PC-9 (cell line): ENCODE measurements around the gene DDX23. TPM values are rescaled to one million over a fixed set of nuclear protein-coding genes. Genes with fewer than 3 reads are reported as not detected.
A peak's percentile ranks its signal among the peaks of the same experiment; 100 is the strongest.
"Not testable (repeated sequence)": the region's sequence is repeated elsewhere in the genome, so short reads cannot be mapped to it uniquely, and the experiment has no call there.

Source experiments
- BruUV-seq: library from RNA; stranded (reverse); fragments of 400-500 nt; replicated peaks from 2 replicates; lab custom pipeline; 2021; lab: Mats Ljungman, UMichigan
- CTCF ChIA-PET: fragments of 300-600 bp; sonication (Branson Sonifier 250); formaldehyde crosslinking; loops from one replicate; lab custom pipeline; 2022; ENCODE audit warnings: antibody characterized with exemption; lab: Charles Lee
- POLR2A ChIA-PET: fragments of 300-600 bp; sonication (Branson Sonifier 250); formaldehyde crosslinking; loops from one replicate; lab custom pipeline; 2022; ENCODE audit warnings: antibody characterized with exemption; ENCODE audit not compliant: unreplicated experiment; lab: Charles Lee
- DNase-seq, 2 experiments: peaks; one replicate each; pipeline versions ENCODE4 v3.0.0 to v3.0.0-alpha.2; 2015 to 2022; ENCODE audit warnings: mixed read lengths in 1 of 2
- H2AFZ ChIP-seq: fragments of 200-600 bp; sonication (generic); 2 replicates; pipeline ENCODE4 v1.8.1; 2017; ENCODE audit warnings: antibody characterized with exemption
- H3F3A ChIP-seq: fragments of 200-600 bp; sonication (generic); 2 replicates; pipeline ENCODE4 v1.8.1; 2017; ENCODE audit warnings: antibody characterized with exemption, mild to moderate bottlenecking, low read depth; ENCODE audit not compliant: insufficient read depth
- H3K27ac ChIP-seq: fragments of 200-600 bp; sonication (generic); 2 replicates; pipeline ENCODE4 v1.6.1; 2016; ENCODE audit warnings: mixed run types
- H3K27me3 ChIP-seq: fragments of 200-600 bp; sonication (generic); 2 replicates; pipeline ENCODE4 v1.6.1; 2016; ENCODE audit warnings: low read depth, mixed run types; ENCODE audit not compliant: insufficient read depth
- H3K36me3 ChIP-seq: fragments of 200-600 bp; sonication (generic); 2 replicates; pipeline ENCODE4 v1.6.1; 2016; ENCODE audit warnings: low read depth, mixed run types
- H3K4me1 ChIP-seq: fragments of 200-600 bp; sonication (generic); replicated peaks from 2 replicates; pipeline ENCODE4 v1.6.1; 2016; ENCODE audit warnings: mixed run types; ENCODE audit not compliant: insufficient read depth
- H3K4me2 ChIP-seq: fragments of 200-600 bp; sonication (generic); 2 replicates; pipeline ENCODE4 v1.6.1; 2017; ENCODE audit warnings: mixed run types
- H3K4me3 ChIP-seq: fragments of 200-600 bp; sonication (generic); 2 replicates; pipeline ENCODE4 v1.6.1; 2016; ENCODE audit warnings: mixed run types
- H3K79me2 ChIP-seq: fragments of 200-600 bp; sonication (generic); 2 replicates; pipeline ENCODE4 v1.6.1; 2017; ENCODE audit warnings: low read depth, mixed run types
- H3K9me2 ChIP-seq: fragments of 200-600 bp; sonication (generic); 2 replicates; pipeline ENCODE4 v1.8.1; 2017; ENCODE audit warnings: mild to moderate bottlenecking; ENCODE audit not compliant: insufficient read depth
- H3K9me3 ChIP-seq: fragments of 200-600 bp; sonication (generic); 2 replicates; pipeline ENCODE4 v1.8.1; 2016; ENCODE audit warnings: low read depth; ENCODE audit not compliant: insufficient read depth
- H4K20me1 ChIP-seq: fragments of 200-600 bp; sonication (generic); 2 replicates; pipeline ENCODE4 v1.8.1; 2017; ENCODE audit not compliant: insufficient read depth
- EZH2 ChIP-seq: fragments of 200-600 bp; sonication (generic); IDR thresholded peaks from 2 replicates; pipeline ENCODE4 v1.8.0; 2017; ENCODE audit warnings: antibody characterized with exemption, low read depth
- intact Hi-C: fragments of 100-400 bp; cut with micrococcal nuclease; formaldehyde crosslinking; loops from one replicate; pipeline ENCODE4 v1.10.0; 2022; ENCODE audit not compliant: unreplicated experiment
- total RNA-seq: library from RNA; stranded (reverse); gene quantifications from 2 replicates; pipeline ENCODE4 v1.2.3, GENCODE V29; 2021
- TF ChIP-seq, protein P1 (sequence below): fragments of 200-600 bp; sonication (generic); conservative IDR thresholded peaks from 2 replicates; pipeline ENCODE4 v1.6.1; 2017; ENCODE audit warnings: mixed run types, antibody characterized with exemption, mild to moderate bottlenecking, moderate library complexity

Gene DDX23
- total RNA-seq, 1 experiment from 2014 or later: 91.4 TPM

DNA sequence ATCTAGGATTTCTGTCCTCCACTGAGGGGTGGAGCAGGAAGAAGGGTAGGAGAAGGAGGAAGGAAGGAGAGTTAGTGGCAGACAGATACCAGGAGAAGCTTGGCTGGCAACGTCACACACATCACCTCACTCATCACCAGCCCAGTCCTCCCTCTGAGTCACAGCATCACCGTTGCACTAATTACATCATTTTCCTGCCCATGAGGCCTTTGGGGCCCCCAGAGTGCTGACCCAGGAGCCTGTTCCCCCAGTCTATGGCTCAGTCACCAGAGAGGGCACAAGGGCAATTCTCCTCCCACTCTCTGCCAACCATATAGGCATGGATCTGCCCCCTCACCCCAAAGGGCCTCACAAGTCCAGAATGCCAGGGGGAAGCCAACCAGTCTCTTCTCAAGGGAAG is 9.1 kb upstream of the DDX23 start:
- Histone ChIP-seq H3K4me2 (peak overlapping the region; percentile 6), H3K4me3 (no peak overlapping the region), H3K4me1 (peaks cover 21% of the 10 kb centered on the region), H3K27ac (peak overlapping the region; percentile 45), H3K36me3 (no peaks in the 10 kb centered on the region), H3K27me3 (0 out of 2 replicates have a peak, but pooled peaks cover 4% of the 10 kb centered on the region), H2AFZ (0 out of 2 replicates have a peak overlapping the region, but pooled peaks have one; percentile 39), H4K20me1 (no peaks in the 10 kb centered on the region), H3K9me2 (no peaks in the 10 kb centered on the region), H3F3A (0 out of 2 replicates have a peak, but pooled peaks cover 5% of the 10 kb centered on the region), H3K9me3 (no peaks in the 10 kb centered on the region), H3K79me2 (no peaks in the 10 kb centered on the region)
- TF ChIP-seq EZH2: no peak
- TF ChIP-seq, protein P1, sequence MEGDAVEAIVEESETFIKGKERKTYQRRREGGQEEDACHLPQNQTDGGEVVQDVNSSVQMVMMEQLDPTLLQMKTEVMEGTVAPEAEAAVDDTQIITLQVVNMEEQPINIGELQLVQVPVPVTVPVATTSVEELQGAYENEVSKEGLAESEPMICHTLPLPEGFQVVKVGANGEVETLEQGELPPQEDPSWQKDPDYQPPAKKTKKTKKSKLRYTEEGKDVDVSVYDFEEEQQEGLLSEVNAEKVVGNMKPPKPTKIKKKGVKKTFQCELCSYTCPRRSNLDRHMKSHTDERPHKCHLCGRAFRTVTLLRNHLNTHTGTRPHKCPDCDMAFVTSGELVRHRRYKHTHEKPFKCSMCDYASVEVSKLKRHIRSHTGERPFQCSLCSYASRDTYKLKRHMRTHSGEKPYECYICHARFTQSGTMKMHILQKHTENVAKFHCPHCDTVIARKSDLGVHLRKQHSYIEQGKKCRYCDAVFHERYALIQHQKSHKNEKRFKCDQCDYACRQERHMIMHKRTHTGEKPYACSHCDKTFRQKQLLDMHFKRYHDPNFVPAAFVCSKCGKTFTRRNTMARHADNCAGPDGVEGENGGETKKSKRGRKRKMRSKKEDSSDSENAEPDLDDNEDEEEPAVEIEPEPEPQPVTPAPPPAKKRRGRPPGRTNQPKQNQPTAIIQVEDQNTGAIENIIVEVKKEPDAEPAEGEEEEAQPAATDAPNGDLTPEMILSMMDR: no peak
- DNase-seq: no peak
- no TSS peak for BruUV-seq
- intact Hi-C loops: no loop called here
- ChIA-PET CTCF (no interaction called here), POLR2A (no interaction called here)

DNA sequence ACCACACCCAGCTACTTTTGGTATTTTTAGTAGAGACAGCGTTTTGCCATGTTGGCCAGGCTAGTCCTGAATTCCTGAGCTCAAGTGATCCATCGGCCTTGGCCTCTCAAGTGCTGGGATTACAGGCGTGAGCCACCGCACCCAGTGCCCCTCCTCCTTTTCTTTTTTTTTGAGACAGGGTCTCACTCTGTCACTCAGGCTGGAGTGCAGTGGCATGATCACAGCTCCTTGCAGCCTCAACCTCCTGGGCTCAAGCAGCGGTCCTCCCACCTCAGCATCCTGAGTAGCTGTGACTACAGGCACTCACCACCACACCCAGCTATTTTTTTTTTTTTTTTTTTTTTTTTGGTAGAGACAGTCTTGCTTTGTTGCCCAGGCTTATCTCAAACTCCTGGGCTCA is 8.3 kb upstream of the DDX23 start:
- H3K4me3 ChIP-seq, CTCF ChIA-PET, H3F3A ChIP-seq, BruUV-seq, H3K4me2 ChIP-seq, DNase-seq, H3K79me2 ChIP-seq, H3K27ac ChIP-seq, H2AFZ ChIP-seq, H4K20me1 ChIP-seq, H3K27me3 ChIP-seq, H3K36me3 ChIP-seq, intact Hi-C loops, H3K9me3 ChIP-seq, H3K9me2 ChIP-seq: not testable (repeated sequence)
- POLR2A ChIA-PET: interaction anchor here (0.6 kb wide), 1 partner anchor 26 kb away, joined by 5 read pairs; no protein-coding TSS in a partner anchor
- peaks cover 18% of the 10 kb centered on the region for H3K4me1 ChIP-seq

DNA sequence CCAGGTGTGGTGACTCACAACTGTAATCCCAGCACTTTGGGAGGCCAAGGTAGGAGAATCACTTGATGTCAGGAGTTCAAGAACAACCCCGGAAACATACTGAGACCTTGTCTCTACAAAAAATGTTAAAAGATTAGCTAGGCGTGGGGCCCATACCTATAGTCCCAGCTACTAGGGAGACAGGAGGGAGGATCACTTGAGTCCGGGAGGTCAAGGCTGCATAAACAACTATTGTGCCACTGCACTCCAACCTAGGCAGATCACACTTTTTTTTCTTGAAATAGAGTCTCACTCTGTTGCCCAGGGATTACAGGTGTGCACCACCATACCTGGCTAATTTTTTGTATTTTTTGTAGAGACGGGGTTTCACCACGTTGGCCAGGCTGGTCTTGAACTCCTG is 7.6 kb upstream of the DDX23 start:
- Histone ChIP-seq H2AFZ (no peak overlapping the region), H3K27ac (no peak overlapping the region), H3K4me3 (no peak overlapping the region), H3K9me3 (no peaks in the 10 kb centered on the region), H3K4me1 (peaks cover 15% of the 10 kb centered on the region), H3F3A (0 out of 2 replicates have a peak, but pooled peaks cover 5% of the 10 kb centered on the region), H3K36me3 (no peaks in the 10 kb centered on the region), H3K4me2 (no peak overlapping the region), H3K9me2 (no peaks in the 10 kb centered on the region), H3K79me2 (no peaks in the 10 kb centered on the region), H4K20me1 (no peaks in the 10 kb centered on the region), H3K27me3 (no peaks in the 10 kb centered on the region)
- BruUV-seq: no TSS peak
- intact Hi-C loops: no loop called here
- no peak for DNase-seq
- POLR2A ChIA-PET: interaction anchor here (0.6 kb wide), 1 partner anchor 26 kb away, joined by 5 read pairs; no protein-coding TSS in a partner anchor
- TF ChIP-seq, protein P1: no peak
- no peak for TF ChIP-seq EZH2
- CTCF ChIA-PET: no interaction called here

DNA sequence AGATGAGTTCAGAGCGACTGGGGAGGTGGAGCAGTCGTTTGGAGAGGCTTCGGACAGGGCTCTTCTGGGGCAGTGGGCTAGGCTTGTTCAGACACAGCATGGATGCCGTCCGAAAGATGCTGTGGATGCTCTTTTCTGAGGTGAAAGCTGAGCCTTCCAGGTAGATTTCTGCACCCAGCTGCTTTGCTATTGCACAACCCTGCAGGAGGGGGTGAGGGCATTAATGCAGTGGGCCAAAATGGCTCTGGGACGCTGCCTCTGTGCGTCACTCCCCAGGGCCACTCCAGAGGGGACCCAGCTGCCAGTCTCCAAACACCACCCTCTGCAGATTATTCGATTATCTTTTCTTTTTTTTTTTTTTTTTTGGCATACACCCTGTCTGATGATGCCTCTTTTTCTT is 6.1 kb upstream of the DDX23 start:
- Histone ChIP-seq H2AFZ (no peak overlapping the region), H4K20me1 (no peaks in the 10 kb centered on the region), H3K79me2 (no peaks in the 10 kb centered on the region), H3K9me2 (no peaks in the 10 kb centered on the region), H3K36me3 (no peaks in the 10 kb centered on the region), H3F3A (0 out of 2 replicates have a peak, but pooled peaks cover 5% of the 10 kb centered on the region), H3K4me2 (no peak overlapping the region), H3K4me1 (peaks cover 15% of the 10 kb centered on the region), H3K27ac (no peak overlapping the region), H3K27me3 (no peaks in the 10 kb centered on the region), H3K4me3 (no peak overlapping the region), H3K9me3 (no peaks in the 10 kb centered on the region)
- TF ChIP-seq, protein P1: no peak
- TF ChIP-seq EZH2: no peak
- no peak for DNase-seq
- BruUV-seq: no TSS peak
- ChIA-PET POLR2A (no interaction called here), CTCF (interaction anchor here (0.6 kb wide), 1 partner anchor 95 kb away, joined by 7 read pairs; no protein-coding TSS in a partner anchor)
- intact Hi-C loops: no loop called here
